GM12801 (cell line): ENCODE measurements around the gene SCAMP2.

Experiments used
- CTCF ChIP-seq: IDR thresholded peaks from one replicate; pipeline ENCODE4 v1.5.1; 2011; ENCODE audit warnings: control low read depth; ENCODE audit not compliant: insufficient read length; ENCODE audit errors: extremely low read depth

The SCAMP2 gene

GRCh38 chr15:74831813-74832495 lies 41.2 kb downstream of the SCAMP2 start:
- TF ChIP-seq CTCF: no peak

GRCh38 chr15:74830868-74831267 lies 42.3 kb downstream of the SCAMP2 start:
- no peak for TF ChIP-seq CTCF

GRCh38 chr15:74829991-74830390 lies 43.2 kb downstream of the SCAMP2 start:
- no peak for TF ChIP-seq CTCF

GRCh38 chr15:74829486-74829885 lies 43.7 kb downstream of the SCAMP2 start:
- no peak for TF ChIP-seq CTCF

GRCh38 chr15:74828835-74829234 lies 44.3 kb downstream of the SCAMP2 start:
- no peak for TF ChIP-seq CTCF

- no peak for TF ChIP-seq CTCF
Measured at GRCh38 chr15:74827614-74828013, 45.6 kb downstream of the SCAMP2 start.

- TF ChIP-seq CTCF: no peak
Measured at GRCh38 chr15:74826921-74827320, 46.2 kb downstream of the SCAMP2 start.
